HEK293 (cell line): ENCODE results near the gene HOXC10.

Experiments used
- FEZF1 ChIP-seq: fragments of 450-650 bp; formaldehyde crosslinking; IDR thresholded peaks from 2 replicates; pipeline ENCODE4 v1.5.1; 2016; ENCODE audit warnings: missing biosample characterization, missing genetic modification characterization
- HOXD13 ChIP-seq: sonication (generic); formaldehyde crosslinking; IDR thresholded peaks from 2 replicates; pipeline ENCODE4 v1.8.0; 2022; ENCODE audit warnings: missing genetic modification reagents, borderline replicate concordance
- KLF1 ChIP-seq: fragments of 450-650 bp; formaldehyde crosslinking; IDR thresholded peaks from 2 replicates; pipeline ENCODE4 v1.5.1; 2016; ENCODE audit warnings: missing biosample characterization, missing genetic modification characterization
- KLF7 ChIP-seq: fragments of 450-650 bp; formaldehyde crosslinking; IDR thresholded peaks from 2 replicates; pipeline ENCODE4 v1.5.1; 2016; ENCODE audit warnings: missing biosample characterization, missing genetic modification characterization, borderline replicate concordance
- RBAK ChIP-seq: fragments of 450-650 bp; formaldehyde crosslinking; IDR thresholded peaks from 2 replicates; pipeline ENCODE4 v1.5.1; 2016; ENCODE audit warnings: missing biosample characterization, missing genetic modification characterization
- SCRT1 ChIP-seq: fragments of 450-650 bp; formaldehyde crosslinking; IDR thresholded peaks from 2 replicates; pipeline ENCODE4 v1.5.1; 2016; ENCODE audit warnings: missing biosample characterization, missing genetic modification characterization, borderline replicate concordance
- SP7 ChIP-seq: fragments of 450-650 bp; formaldehyde crosslinking; IDR thresholded peaks from 2 replicates; pipeline ENCODE4 v1.5.1; 2016; ENCODE audit warnings: missing biosample characterization, missing genetic modification characterization
- ZBTB17 ChIP-seq: fragments of 450-650 bp; formaldehyde crosslinking; IDR thresholded peaks from 2 replicates; pipeline ENCODE4 v1.5.1; 2016; ENCODE audit warnings: missing biosample characterization, missing genetic modification characterization
- ZFHX2 ChIP-seq: fragments of 450-650 bp; formaldehyde crosslinking; conservative IDR thresholded peaks from 2 replicates; pipeline ENCODE4 v1.5.1; 2016; ENCODE audit warnings: missing biosample characterization, missing genetic modification characterization
- ZIC2 ChIP-seq: fragments of 450-650 bp; formaldehyde crosslinking; IDR thresholded peaks from 2 replicates; pipeline ENCODE4 v1.5.1; 2016; ENCODE audit warnings: missing biosample characterization, missing genetic modification characterization
- ZNF19 ChIP-seq: fragments of 450-650 bp; formaldehyde crosslinking; IDR thresholded peaks from 2 replicates; pipeline ENCODE4; 2016; ENCODE audit warnings: missing biosample characterization, missing genetic modification characterization, low read depth
- ZNF23 ChIP-seq: fragments of 450-650 bp; formaldehyde crosslinking; IDR thresholded peaks from 2 replicates; pipeline ENCODE4 v1.5.1; 2016; ENCODE audit warnings: missing biosample characterization, missing genetic modification characterization, borderline replicate concordance
- ZNF266 ChIP-seq: fragments of 450-650 bp; formaldehyde crosslinking; IDR thresholded peaks from 2 replicates; pipeline ENCODE4 v1.5.1; 2016; ENCODE audit warnings: missing biosample characterization, missing genetic modification characterization, low read depth
- ZNF302 ChIP-seq: fragments of 450-650 bp; formaldehyde crosslinking; IDR thresholded peaks from 2 replicates; pipeline ENCODE4 v1.5.1; 2016; ENCODE audit warnings: missing biosample characterization, missing genetic modification characterization, low read depth
- ZNF341 ChIP-seq: fragments of 450-650 bp; formaldehyde crosslinking; IDR thresholded peaks from 2 replicates; pipeline ENCODE4; 2016; ENCODE audit warnings: low read depth, missing biosample characterization, missing genetic modification characterization
- ZNF350 ChIP-seq: fragments of 450-650 bp; formaldehyde crosslinking; IDR thresholded peaks from 2 replicates; pipeline ENCODE4 v1.5.0; 2017; ENCODE audit warnings: missing biosample characterization, mild to moderate bottlenecking, missing genetic modification characterization
- ZNF354C ChIP-seq: fragments of 450-650 bp; formaldehyde crosslinking; IDR thresholded peaks from 2 replicates; pipeline ENCODE4 v1.5.1; 2016; ENCODE audit warnings: missing biosample characterization, missing genetic modification characterization, low read depth, borderline replicate concordance
- ZNF423 ChIP-seq: fragments of 450-650 bp; formaldehyde crosslinking; IDR thresholded peaks from 2 replicates; pipeline ENCODE4 v1.5.1; 2016; ENCODE audit warnings: missing biosample characterization, missing genetic modification characterization
- ZNF514 ChIP-seq: fragments of 450-650 bp; formaldehyde crosslinking; IDR thresholded peaks from 2 replicates; pipeline ENCODE4 v1.5.1; 2016; ENCODE audit warnings: missing biosample characterization, missing genetic modification characterization
- ZNF529 ChIP-seq: fragments of 450-650 bp; formaldehyde crosslinking; IDR thresholded peaks from 2 replicates; pipeline ENCODE4 v1.5.1; 2017; ENCODE audit warnings: missing genetic modification characterization, missing biosample characterization; ENCODE audit not compliant: insufficient replicate concordance
- ZNF555 ChIP-seq: fragments of 450-650 bp; formaldehyde crosslinking; conservative IDR thresholded peaks from 2 replicates; pipeline ENCODE4 v1.5.1; 2017; ENCODE audit warnings: missing biosample characterization, mild to moderate bottlenecking, missing genetic modification characterization, inconsistent platforms
- ZNF585B ChIP-seq: fragments of 450-650 bp; formaldehyde crosslinking; IDR thresholded peaks from 2 replicates; pipeline ENCODE4 v1.5.1; 2016; ENCODE audit warnings: missing biosample characterization, missing genetic modification characterization
- ZNF777 ChIP-seq: fragments of 450-650 bp; formaldehyde crosslinking; IDR thresholded peaks from 2 replicates; pipeline ENCODE4 v1.5.1; 2017; ENCODE audit warnings: missing biosample characterization, missing genetic modification characterization, borderline replicate concordance
- ZNF792 ChIP-seq: fragments of 450-650 bp; formaldehyde crosslinking; IDR thresholded peaks from 2 replicates; pipeline ENCODE4 v1.5.1; 2016; ENCODE audit warnings: missing biosample characterization, missing genetic modification characterization
- ZNF843 ChIP-seq: fragments of 450-650 bp; formaldehyde crosslinking; IDR thresholded peaks from 2 replicates; pipeline ENCODE4 v1.5.1; 2016; ENCODE audit warnings: missing biosample characterization, missing genetic modification characterization
- ZSCAN16 ChIP-seq: fragments of 450-650 bp; formaldehyde crosslinking; IDR thresholded peaks from 2 replicates; pipeline ENCODE4 v1.5.1; 2016; ENCODE audit warnings: missing biosample characterization, missing genetic modification characterization
- TF ChIP-seq, protein P1 (sequence below): fragments of 450-650 bp; formaldehyde crosslinking; IDR thresholded peaks from 2 replicates; pipeline ENCODE4 v1.5.1; 2016; ENCODE audit warnings: missing biosample characterization, missing genetic modification characterization, borderline replicate concordance
- TF ChIP-seq, protein P2 (sequence below): fragments of 450-650 bp; formaldehyde crosslinking; IDR thresholded peaks from 2 replicates; pipeline ENCODE4 v1.5.1; 2016; ENCODE audit warnings: missing biosample characterization, missing genetic modification characterization, borderline replicate concordance
- TF ChIP-seq, protein P3 (sequence below): fragments of 450-650 bp; formaldehyde crosslinking; IDR thresholded peaks from 2 replicates; pipeline ENCODE4 v1.5.1; 2016; ENCODE audit warnings: missing biosample characterization, missing genetic modification characterization
- TF ChIP-seq, protein P4 (sequence below): fragments of 450-650 bp; formaldehyde crosslinking; IDR thresholded peaks from 2 replicates; pipeline ENCODE4 v1.5.1; 2017; ENCODE audit warnings: missing biosample characterization, missing genetic modification characterization

Gene HOXC10

DNA sequence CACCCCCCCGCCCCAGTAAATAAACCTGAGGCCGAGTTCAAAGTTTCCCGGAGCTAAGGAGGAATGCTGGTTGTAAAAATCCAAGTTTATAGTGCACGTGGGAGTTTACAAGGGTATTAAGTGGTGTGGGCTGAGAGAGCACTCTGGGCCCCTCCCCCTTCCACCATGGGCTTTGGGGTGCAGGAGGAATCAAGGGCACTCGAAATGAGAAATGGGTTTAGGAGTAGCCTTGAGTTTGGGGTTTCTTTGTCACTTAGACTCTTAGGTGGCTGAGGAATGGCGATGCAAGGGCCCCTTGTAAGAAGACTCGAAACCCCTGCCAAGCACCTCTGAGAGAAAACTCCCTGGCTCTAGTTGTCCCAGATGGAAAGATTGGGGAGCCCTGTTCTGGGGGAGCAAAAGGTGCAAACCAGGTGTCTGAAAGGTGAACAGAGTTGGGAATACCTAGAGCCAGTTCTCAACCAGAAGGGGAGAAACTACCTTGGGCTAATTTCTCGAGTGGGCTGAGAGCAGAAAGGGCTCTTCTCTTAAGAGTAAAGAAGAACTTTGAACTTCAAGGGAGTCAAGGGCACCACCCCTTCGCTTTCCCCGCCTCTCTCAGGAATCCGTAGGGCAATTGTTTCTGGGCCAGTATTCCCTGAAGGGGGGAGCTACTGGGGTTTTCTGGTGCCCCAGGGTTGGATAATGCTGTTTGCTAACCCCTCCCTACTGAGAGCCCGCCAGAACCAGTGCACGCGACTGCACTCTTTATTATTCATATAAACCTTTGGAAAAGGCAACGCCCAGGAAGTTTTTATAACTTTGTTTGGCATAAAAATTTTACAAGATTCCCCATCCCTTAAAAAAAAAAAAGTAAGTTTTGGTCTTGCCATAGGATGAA is 6.2 kb upstream of the HOXC10 start (continued):
- TF ChIP-seq ZNF585B (no peak), ZIC2 (tag by site-specific recombination) (peak; percentile 4; the same call in 1 of the 2 replicates), ZNF350 (tag by site-specific recombination) (no peak), ZNF843 (tag by site-specific recombination) (peak; percentile 57), ZFHX2 (peak; percentile 92), KLF1 (peak; percentile 94), ZNF23 (tag by site-specific recombination) (no peak), ZNF266 (tag by site-specific recombination) (no peak), ZBTB17 (tag by site-specific recombination) (no peak), ZNF302 (tag by site-specific recombination) (no peak), SCRT1 (tag by site-specific recombination) (no peak), ZNF792 (tag by site-specific recombination) (no peak), ZNF341 (peak; percentile 83), ZNF529 (tag by site-specific recombination) (no peak), ZNF555 (tag by site-specific recombination) (no peak), ZNF354C (tag by site-specific recombination) (no peak), SP7 (tag by site-specific recombination) (no peak), ZNF19 (tag by site-specific recombination) (no peak), KLF7 (tag by site-specific recombination) (peak; percentile 94; the same call in 1 of the 2 replicates), HOXD13 (CRISPR knock-in tag) (no peak), ZNF423 (tag by site-specific recombination) (no peak), ZSCAN16 (tag by site-specific recombination) (no peak), ZNF777 (tag by site-specific recombination) (no peak), FEZF1 (tag by site-specific recombination) (peak; percentile 58), RBAK (tag by site-specific recombination) (no peak), ZNF514 (tag by site-specific recombination) (no peak)
- TF ChIP-seq, protein P1, sequence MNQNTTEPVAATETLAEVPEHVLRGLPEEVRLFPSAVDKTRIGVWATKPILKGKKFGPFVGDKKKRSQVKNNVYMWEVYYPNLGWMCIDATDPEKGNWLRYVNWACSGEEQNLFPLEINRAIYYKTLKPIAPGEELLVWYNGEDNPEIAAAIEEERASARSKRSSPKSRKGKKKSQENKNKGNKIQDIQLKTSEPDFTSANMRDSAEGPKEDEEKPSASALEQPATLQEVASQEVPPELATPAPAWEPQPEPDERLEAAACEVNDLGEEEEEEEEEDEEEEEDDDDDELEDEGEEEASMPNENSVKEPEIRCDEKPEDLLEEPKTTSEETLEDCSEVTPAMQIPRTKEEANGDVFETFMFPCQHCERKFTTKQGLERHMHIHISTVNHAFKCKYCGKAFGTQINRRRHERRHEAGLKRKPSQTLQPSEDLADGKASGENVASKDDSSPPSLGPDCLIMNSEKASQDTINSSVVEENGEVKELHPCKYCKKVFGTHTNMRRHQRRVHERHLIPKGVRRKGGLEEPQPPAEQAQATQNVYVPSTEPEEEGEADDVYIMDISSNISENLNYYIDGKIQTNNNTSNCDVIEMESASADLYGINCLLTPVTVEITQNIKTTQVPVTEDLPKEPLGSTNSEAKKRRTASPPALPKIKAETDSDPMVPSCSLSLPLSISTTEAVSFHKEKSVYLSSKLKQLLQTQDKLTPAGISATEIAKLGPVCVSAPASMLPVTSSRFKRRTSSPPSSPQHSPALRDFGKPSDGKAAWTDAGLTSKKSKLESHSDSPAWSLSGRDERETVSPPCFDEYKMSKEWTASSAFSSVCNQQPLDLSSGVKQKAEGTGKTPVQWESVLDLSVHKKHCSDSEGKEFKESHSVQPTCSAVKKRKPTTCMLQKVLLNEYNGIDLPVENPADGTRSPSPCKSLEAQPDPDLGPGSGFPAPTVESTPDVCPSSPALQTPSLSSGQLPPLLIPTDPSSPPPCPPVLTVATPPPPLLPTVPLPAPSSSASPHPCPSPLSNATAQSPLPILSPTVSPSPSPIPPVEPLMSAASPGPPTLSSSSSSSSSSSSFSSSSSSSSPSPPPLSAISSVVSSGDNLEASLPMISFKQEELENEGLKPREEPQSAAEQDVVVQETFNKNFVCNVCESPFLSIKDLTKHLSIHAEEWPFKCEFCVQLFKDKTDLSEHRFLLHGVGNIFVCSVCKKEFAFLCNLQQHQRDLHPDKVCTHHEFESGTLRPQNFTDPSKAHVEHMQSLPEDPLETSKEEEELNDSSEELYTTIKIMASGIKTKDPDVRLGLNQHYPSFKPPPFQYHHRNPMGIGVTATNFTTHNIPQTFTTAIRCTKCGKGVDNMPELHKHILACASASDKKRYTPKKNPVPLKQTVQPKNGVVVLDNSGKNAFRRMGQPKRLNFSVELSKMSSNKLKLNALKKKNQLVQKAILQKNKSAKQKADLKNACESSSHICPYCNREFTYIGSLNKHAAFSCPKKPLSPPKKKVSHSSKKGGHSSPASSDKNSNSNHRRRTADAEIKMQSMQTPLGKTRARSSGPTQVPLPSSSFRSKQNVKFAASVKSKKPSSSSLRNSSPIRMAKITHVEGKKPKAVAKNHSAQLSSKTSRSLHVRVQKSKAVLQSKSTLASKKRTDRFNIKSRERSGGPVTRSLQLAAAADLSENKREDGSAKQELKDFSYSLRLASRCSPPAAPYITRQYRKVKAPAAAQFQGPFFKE (tag by site-specific recombination): no peak
- TF ChIP-seq, protein P2, sequence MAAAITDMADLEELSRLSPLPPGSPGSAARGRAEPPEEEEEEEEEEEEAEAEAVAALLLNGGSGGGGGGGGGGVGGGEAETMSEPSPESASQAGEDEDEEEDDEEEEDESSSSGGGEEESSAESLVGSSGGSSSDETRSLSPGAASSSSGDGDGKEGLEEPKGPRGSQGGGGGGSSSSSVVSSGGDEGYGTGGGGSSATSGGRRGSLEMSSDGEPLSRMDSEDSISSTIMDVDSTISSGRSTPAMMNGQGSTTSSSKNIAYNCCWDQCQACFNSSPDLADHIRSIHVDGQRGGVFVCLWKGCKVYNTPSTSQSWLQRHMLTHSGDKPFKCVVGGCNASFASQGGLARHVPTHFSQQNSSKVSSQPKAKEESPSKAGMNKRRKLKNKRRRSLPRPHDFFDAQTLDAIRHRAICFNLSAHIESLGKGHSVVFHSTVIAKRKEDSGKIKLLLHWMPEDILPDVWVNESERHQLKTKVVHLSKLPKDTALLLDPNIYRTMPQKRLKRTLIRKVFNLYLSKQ (tag by site-specific recombination): no peak
- TF ChIP-seq, protein P3, sequence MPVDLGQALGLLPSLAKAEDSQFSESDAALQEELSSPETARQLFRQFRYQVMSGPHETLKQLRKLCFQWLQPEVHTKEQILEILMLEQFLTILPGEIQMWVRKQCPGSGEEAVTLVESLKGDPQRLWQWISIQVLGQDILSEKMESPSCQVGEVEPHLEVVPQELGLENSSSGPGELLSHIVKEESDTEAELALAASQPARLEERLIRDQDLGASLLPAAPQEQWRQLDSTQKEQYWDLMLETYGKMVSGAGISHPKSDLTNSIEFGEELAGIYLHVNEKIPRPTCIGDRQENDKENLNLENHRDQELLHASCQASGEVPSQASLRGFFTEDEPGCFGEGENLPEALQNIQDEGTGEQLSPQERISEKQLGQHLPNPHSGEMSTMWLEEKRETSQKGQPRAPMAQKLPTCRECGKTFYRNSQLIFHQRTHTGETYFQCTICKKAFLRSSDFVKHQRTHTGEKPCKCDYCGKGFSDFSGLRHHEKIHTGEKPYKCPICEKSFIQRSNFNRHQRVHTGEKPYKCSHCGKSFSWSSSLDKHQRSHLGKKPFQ (tag by site-specific recombination): no peak
- TF ChIP-seq, protein P4, sequence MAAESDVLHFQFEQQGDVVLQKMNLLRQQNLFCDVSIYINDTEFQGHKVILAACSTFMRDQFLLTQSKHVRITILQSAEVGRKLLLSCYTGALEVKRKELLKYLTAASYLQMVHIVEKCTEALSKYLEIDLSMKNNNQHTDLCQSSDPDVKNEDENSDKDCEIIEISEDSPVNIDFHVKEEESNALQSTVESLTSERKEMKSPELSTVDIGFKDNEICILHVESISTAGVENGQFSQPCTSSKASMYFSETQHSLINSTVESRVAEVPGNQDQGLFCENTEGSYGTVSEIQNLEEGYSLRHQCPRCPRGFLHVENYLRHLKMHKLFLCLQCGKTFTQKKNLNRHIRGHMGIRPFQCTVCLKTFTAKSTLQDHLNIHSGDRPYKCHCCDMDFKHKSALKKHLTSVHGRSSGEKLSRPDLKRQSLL: no peak
